ENCODE results near the gene ADAMTS12. TPM values are rescaled to one million over a fixed set of nuclear protein-coding genes. Genes with fewer than 3 reads are reported as not detected.

Gene ADAMTS12
- total and polyA plus RNA-seq, 10 of the 15 experiments (the other 5 are each of a cell fraction or from before 2014, with no cell fraction given): 0.11 to 35.8 (median 20.7) TPM

DNA sequence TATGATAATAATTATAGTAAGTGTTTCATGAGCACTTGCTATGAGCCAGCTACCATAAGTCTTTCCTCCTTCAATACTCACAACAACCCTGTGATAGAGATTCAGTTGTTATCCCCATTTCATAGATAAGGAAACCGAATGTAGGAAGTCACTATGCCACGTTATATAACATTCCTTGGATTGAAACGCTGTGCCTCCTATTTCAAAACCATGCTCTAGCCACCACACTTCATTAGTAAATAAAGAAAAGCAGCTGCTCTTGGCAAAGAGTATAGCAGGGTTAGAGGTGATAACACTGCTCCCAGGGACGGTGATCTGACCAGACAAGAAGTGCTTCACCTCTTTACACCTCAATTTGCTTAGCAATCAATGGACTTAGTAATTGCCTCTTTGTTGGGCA is 5.5 kb downstream of the ADAMTS12 start:
- no peak overlapping the region for H2AFZ ChIP-seq (ENCODE audit: control insufficient read depth, low read depth, low read length)
- no peaks in the 10 kb centered on the region for H3K36me3 ChIP-seq (ENCODE audit: control insufficient read depth in 2 of 2, insufficient read depth in 2 of 2, low read length in 1 of 2)
- H3K79me2 ChIP-seq (ENCODE audit: control insufficient read depth, insufficient read depth, low read length): peaks cover 15% of the 10 kb centered on the region
- DNase-seq (ENCODE audit: low read depth, low spot score) (no peak), FAIRE-seq (no peak), ATAC-seq (no peak)
- ChIA-PET POLR2A (no interaction called here), CTCF (interaction anchor here (0.5 to 2.3 kb wide), 3 partner anchors 10 to 938 kb away, joined by 3 to 10 read pairs (median 4); no protein-coding TSS in a partner anchor), SMC1A (ENCODE audit: uncharacterized antibody, unreplicated experiment) (interaction anchor here (0.7 to 2.4 kb wide), 5 partner anchors 9 to 36 kb away, joined by 3 to 7 read pairs (median 6); no protein-coding TSS in a partner anchor), RAD21 (ENCODE audit: unreplicated experiment) (interaction anchor here (1.6 kb wide), 1 partner anchor 48 kb away, joined by 5 read pairs; no protein-coding TSS in a partner anchor)
- H3K27me3 ChIP-seq (replicated peaks in 1 of 2; ENCODE audit: control insufficient read depth in 2 of 2, insufficient read depth in 2 of 2, low read length in 1 of 2): no peaks in the 10 kb centered on the region
- H3K4me1 ChIP-seq (ENCODE audit: control insufficient read depth, insufficient read depth, low read length): peaks cover 2% of the 10 kb centered on the region
- TF ChIP-seq, protein P1, sequence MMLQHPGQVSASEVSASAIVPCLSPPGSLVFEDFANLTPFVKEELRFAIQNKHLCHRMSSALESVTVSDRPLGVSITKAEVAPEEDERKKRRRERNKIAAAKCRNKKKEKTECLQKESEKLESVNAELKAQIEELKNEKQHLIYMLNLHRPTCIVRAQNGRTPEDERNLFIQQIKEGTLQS (IDR thresholded peaks at IDR 0.05; ENCODE audit: borderline replicate concordance, extremely low read depth, low read depth, low read length): no peak
- TF ChIP-seq KLF5 (IDR thresholded peaks at IDR 0.05; ENCODE audit: partially characterized antibody) (no peak), CHD1 (IDR thresholded peaks at IDR 0.05; ENCODE audit: low read depth, low read length) (no peak), BHLHE40 (IDR thresholded peaks at IDR 0.05; ENCODE audit: borderline replicate concordance in 1 of 2, low read depth in 2 of 2, low read length in 1 of 2) (no peak), YY1 (IDR thresholded peaks at IDR 0.05; ENCODE audit: low read depth, low read length) (no peak), POLR2A (IDR thresholded peaks at IDR 0.05; ENCODE audit: low read depth, low read length) (no peak), HCFC1 (IDR thresholded peaks at IDR 0.05; ENCODE audit: low read length) (no peak)
- TF ChIP-seq, protein P2, sequence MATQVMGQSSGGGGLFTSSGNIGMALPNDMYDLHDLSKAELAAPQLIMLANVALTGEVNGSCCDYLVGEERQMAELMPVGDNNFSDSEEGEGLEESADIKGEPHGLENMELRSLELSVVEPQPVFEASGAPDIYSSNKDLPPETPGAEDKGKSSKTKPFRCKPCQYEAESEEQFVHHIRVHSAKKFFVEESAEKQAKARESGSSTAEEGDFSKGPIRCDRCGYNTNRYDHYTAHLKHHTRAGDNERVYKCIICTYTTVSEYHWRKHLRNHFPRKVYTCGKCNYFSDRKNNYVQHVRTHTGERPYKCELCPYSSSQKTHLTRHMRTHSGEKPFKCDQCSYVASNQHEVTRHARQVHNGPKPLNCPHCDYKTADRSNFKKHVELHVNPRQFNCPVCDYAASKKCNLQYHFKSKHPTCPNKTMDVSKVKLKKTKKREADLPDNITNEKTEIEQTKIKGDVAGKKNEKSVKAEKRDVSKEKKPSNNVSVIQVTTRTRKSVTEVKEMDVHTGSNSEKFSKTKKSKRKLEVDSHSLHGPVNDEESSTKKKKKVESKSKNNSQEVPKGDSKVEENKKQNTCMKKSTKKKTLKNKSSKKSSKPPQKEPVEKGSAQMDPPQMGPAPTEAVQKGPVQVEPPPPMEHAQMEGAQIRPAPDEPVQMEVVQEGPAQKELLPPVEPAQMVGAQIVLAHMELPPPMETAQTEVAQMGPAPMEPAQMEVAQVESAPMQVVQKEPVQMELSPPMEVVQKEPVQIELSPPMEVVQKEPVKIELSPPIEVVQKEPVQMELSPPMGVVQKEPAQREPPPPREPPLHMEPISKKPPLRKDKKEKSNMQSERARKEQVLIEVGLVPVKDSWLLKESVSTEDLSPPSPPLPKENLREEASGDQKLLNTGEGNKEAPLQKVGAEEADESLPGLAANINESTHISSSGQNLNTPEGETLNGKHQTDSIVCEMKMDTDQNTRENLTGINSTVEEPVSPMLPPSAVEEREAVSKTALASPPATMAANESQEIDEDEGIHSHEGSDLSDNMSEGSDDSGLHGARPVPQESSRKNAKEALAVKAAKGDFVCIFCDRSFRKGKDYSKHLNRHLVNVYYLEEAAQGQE (IDR thresholded peaks at IDR 0.05; ENCODE audit: low read depth, low read length): no peak
- TF ChIP-seq, protein P3, sequence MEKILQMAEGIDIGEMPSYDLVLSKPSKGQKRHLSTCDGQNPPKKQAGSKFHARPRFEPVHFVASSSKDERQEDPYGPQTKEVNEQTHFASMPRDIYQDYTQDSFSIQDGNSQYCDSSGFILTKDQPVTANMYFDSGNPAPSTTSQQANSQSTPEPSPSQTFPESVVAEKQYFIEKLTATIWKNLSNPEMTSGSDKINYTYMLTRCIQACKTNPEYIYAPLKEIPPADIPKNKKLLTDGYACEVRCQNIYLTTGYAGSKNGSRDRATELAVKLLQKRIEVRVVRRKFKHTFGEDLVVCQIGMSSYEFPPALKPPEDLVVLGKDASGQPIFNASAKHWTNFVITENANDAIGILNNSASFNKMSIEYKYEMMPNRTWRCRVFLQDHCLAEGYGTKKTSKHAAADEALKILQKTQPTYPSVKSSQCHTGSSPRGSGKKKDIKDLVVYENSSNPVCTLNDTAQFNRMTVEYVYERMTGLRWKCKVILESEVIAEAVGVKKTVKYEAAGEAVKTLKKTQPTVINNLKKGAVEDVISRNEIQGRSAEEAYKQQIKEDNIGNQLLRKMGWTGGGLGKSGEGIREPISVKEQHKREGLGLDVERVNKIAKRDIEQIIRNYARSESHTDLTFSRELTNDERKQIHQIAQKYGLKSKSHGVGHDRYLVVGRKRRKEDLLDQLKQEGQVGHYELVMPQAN (conservative IDR thresholded peaks at IDR 0.05): no peak
- no peak overlapping the region for H3K27ac ChIP-seq (ENCODE audit: control insufficient read depth, insufficient read depth)
- WGBS (ENCODE audit: insufficient coverage, insufficient replicate concordance, low lambda C conversion rate, missing lambda C conversion rate): 97% methylated on average over 4 of the region's 4 CpGs
- intact Hi-C loops (cut with micrococcal nuclease; ENCODE audit: unreplicated experiment) (no loop called here), in situ Hi-C loops (cut with MboI) (no loop called here)
- H3K4me2 ChIP-seq (ENCODE audit: control insufficient read depth, insufficient read depth): no peak overlapping the region
- no peak overlapping the region for H3K4me3 ChIP-seq
- H4K20me1 ChIP-seq (ENCODE audit: control insufficient read depth, insufficient read depth): no peaks in the 10 kb centered on the region
- no TSS peak for BruUV-seq (replicated peaks)
- no peaks in the 10 kb centered on the region for H3K9me3 ChIP-seq (replicated peaks; ENCODE audit: control insufficient read depth, insufficient read depth, low read length)
- H3K9ac ChIP-seq (ENCODE audit: control insufficient read depth, insufficient read depth, low read length): no peak overlapping the region
